DMS79 treated with DMSO at 0.1 percent for 48 hours (cell line): ENCODE results near the gene GABARAPL2.

Experiments used
- DNase-seq: peaks from one replicate; lab custom pipeline; 2025; lab: John Stamatoyannopoulos, UW

The GABARAPL2 gene

DNA sequence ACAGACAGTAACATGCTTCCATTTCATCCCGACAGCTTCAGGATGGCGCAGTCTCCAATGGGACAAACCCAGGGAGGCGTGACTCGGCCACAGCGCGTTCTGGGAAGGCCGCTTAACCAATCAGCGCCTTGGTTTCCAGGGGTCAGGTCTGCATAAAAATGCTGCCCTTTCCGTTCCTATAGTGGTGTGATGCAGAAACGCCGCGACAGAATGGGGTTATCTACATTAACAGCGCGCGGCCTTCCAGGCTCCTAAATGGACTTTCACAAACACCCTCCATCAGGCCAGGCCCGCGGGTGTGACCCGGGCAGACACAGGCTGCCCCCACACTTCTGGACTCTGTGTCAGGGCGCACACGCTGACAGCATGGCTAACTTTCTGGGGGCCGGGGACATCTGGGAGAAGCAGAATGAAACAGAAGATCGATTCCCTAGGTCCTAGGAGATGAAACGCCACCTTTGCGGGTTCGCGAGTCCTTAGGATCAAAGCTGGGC lies 10.9 kb upstream of the GABARAPL2 start:
- peak; percentile 40 for DNase-seq

GRCh38 chr16:75555707-75556430 lies 10.3 kb upstream of the GABARAPL2 start, which contains the start of gene TMEM231:
TSS of gene TMEM231 (minus strand) at chr16:75556252. CDS start at chr16:75556209, 43 bp downstream.
- DNase-seq = peak; percentile 60

GRCh38 chr16:75556431-75556950 lies 9.7 kb upstream of the GABARAPL2 start:
- DNase-seq = no peak

DNA sequence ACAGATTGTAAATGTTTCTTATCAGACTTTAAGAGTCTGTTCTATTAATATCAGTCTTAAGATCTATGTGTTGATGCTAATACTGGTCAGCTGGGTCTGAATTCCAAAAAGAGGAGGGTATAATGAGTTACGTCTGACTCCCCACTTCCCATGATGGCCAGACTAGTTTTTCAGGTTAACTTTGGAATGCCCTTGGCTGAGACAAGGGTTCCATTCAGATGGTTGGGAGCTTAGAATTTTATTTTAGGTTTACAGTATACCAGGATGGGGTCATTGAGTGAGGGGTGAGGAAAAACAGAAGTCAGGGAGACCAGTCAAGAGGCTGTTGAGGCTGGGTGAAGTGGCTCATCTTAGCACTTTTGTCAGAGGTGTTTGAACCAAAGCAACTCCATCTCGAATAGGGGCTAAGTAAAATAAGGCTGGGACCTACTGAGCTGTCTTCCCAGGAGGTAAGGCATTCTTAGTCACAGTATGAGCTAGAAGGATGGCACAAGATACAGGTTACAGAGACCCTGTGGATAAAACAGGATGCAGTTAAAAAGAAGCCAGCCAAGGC lies 7.3 kb upstream of the GABARAPL2 start:
- DNase-seq = no peak

DNA sequence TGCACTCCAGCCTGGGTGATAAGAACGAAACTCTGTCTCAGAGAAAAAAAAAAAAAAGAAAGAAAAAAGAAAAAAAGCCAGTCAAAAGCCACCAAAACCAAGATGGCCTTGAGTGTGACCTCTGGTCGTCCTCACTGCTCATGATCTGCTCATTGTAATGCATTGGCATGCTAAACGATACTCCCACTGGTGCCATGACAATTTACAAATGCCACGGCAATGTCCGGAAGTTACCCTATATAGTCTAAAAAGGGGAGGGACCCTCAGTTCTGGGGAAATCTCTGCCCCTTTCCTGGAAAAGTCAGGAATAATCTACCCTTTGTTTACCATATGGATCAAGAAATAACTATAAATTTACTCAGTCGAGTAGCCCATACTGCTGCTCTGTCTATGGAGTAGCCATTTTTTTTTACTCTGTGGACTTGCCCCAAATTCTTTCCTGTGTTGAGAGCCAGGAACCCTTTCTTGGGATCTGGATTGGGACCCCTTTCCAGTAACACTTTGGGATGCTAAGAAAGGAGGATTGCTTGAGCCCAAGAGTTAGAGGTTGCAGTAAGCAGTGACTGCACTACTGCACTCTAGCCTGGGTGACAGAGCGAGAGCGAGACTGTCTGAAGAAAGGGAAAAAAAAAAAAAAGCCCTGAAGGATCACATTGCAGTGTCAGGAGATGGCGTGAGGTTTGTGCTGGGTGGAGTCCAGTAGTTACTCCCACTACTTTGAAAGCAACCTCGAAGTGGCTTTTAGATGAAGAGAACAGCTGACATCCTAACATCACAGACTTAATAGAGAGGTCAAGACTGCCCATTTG lies 6.4 kb upstream of the GABARAPL2 start:
- DNase-seq = no peak

DNA sequence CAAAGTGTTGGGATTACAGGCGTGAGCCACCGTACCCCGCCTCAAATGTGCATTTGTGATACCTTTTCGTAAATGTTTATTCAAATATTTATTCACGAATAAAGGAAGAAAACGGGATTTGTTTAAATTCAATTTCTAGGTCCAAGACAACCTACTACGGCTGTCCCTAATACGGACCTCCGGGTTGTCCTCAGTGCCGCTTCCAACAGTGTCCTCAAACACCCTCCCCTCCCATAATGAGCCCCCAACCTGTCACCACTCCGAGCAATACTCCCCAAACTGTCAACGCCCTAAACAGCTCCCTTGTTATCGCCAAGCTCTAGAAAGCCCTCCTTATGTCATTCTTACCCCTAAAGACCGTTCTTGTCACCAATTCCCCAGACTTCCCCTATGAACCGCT lies 539 bp upstream of the GABARAPL2 start:
- no peak for DNase-seq

GRCh38 chr16:75566758-75567255 lies 628 bp downstream of the GABARAPL2 start:
- DNase-seq = no peak

- no peak for DNase-seq
Observed at GRCh38 chr16:75567911-75568310, 1.7 kb downstream of the GABARAPL2 start.

- no peak for DNase-seq
Observed at GRCh38 chr16:75570396-75571065, 4.4 kb downstream of the GABARAPL2 start.

GRCh38 chr16:75572864-75573542 lies 6.8 kb downstream of the GABARAPL2 start:
- no peak for DNase-seq

GRCh38 chr16:75573955-75574354 lies 7.8 kb downstream of the GABARAPL2 start:
- DNase-seq = no peak

DNA sequence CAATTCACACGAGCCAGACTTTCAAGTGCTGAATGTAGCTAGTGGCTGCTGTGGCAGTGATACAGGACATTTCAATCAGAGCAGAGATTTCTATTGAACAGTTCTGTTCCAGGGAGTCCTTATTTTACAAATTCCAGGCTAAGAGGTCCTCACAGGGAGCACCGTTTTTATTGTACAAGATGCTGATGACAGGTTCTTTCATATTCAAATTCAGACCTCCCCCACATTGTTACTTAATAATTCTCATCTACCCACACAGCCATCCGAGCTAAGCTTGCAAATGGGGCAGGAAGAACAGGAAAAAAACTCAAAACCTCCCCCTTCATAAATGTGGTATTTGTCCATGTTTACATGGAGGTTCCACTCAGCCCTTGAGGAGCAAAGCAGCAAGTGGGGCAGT lies 9.8 kb downstream of the GABARAPL2 start:
- DNase-seq = no peak

GRCh38 chr16:75576384-75576811 lies 10.2 kb downstream of the GABARAPL2 start:
- DNase-seq = no peak

DNA sequence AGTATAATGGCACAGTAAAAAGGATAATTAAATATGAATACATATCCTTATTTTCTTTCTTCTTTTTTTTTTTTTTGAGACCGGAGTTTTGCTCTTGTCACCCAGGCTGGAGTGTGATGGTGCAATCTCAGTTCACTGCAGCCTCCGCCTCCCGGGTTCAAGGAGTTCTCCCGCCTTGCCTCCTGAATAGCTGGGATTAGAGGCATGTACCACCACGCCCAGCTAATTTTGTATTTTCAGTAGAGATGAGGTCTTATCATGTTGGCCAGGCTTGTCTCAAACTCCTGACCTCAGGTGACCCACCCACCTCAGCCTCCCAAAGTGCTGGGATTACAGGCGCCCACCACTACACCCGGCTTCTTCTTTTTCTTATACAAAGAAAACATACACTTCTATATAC lies 12.0 kb downstream of the GABARAPL2 start:
- DNase-seq = no peak

DNA sequence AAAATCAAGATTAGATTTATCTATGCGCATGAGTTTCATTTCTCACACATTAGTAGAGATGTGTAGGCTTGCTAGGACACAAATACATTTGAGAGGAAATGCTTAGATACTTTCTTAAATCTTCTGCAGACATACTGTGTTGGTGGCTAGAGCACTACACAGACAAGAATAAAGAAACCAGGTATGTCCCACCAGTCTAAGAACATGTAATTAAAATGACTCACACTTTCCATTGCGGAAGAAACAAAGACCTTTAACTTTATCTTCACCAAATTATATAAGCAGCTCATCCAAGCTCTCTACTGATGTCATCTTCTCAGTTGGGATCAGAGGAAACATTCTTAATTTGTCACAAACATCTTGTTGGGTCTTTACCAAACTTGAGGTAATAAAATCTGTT lies 12.5 kb downstream of the GABARAPL2 start:
- no peak for DNase-seq

DNA sequence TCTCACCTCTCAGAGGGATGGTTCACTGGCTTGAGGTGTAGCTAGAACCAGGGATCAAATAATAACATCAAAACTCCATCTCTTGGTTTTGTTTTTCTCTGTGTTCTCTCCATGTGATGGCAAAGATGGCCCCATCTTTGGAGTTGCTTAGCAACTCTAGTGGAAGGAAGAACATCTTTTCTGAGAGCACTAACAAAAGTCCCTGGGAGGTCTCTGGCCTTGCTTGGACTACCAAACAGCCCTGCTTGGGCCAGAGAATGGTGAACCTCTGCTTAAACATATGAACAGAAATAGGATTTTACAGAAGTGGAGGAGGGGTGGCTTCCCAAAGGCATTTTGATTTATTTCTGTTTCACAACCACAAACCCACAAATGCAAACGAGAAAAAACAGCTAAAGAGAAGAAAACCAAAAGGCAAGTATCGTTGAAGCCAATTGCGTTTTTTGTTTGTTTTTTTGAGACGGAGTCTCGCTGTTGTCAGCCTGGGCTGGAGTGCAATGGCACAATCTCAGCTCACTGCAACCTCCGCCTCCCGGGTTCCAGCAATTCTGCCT lies 13.2 kb downstream of the GABARAPL2 start:
- DNase-seq = no peak

DNA sequence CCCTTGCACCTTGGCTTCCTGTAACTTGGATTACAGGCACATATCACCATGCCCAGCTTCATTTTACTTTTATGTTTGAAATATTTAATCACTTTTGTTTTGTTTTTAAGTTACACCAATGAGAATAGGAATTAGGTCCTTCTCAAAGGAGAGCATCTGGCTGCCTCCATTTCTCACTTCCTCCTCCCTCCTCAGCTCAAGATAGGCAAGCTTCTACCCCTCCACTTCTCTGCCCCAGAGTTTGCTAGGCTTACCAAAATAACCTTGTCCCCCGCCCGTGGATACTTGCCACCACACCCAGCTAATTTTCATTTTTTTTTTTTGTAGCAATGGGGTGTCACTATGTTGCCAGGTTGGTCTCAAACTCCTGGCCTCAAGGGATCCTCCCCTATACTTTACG lies 17.9 kb downstream of the GABARAPL2 start:
- DNase-seq = no peak

DNA sequence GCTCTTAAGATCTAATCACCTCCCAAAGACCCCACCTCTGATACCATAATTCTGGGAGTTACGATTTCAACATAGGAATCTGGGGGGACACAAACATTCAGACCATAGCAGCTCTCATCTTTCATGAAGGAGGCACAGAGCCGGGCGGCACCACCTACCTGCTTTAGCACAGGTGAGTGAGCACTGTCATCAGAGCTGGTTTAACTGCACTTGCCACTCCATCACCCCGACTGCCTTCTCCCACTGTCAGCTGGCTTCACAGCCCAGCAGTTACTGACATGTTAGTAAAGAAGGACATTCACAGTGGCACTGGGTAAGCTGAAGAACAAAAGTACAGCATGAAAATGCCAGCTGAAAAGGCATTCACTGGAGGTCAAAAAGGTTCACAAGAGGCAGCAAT lies 22.5 kb downstream of the GABARAPL2 start:
- DNase-seq = no peak

GRCh38 chr16:75589306-75589705 lies 23.1 kb downstream of the GABARAPL2 start:
- DNase-seq = no peak

DNA sequence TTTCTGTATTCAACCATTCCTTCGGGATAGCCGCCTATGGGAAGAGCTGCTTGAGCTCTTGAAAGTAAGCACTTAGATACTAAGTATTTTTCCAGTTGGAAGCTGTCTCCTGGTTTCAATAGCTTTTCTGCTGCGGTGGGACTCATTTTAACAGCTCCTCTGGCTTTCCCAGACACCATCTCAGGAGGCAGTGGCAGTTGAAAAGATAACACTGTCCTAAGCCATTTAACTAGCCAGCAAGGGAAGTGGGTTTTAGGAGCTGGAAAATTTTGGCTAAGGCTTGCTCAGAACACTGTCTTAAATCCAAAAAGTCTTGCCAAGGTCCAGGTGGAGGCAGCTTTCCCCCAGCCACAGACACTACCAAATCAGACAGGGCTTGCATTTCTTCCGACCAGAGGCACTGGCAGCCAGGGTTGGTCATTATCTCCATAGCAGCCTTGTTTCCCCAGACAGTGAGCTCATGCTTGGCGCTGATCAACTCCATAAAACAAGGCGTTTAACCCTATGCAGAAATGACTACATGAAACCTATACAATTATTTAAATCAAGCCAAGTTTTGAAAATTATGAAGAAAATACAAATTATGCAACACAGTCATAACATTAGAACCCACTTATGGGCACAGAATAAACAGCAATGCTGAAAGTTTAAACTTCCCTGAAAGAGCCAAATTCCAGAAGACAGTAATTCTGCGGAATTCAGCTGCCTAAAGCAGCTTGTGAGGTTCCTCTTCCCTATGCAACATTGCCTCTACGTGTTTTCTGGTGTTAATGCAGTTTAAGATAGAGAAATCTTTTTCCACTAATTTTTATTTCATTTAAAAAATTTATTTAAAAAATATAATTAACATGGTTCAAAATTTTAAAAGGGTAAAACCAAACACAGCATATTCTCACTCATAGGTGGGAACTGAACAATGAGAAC lies 25.0 kb downstream of the GABARAPL2 start:
- no peak for DNase-seq
